IgD-negative memory B cell (primary cell): ENCODE data around the gene SMC1A. TPM values are rescaled to one million over a fixed set of nuclear protein-coding genes. Genes with fewer than 3 reads are reported as not detected.
"Not testable (repeated sequence)": the region's sequence is repeated elsewhere in the genome, so short reads cannot be mapped to it uniquely, and the experiment has no call there.

ENCODE experiments used
- H3K27ac Mint-ChIP-seq, 3 donors: one replicate each; pipeline ENCODE4 v1.8.0; 2020 to 2022; ENCODE audit warnings: mild to moderate bottlenecking in 3 of 3, mixed read lengths in 3 of 3, moderate library complexity in 1 of 3
- H3K27me3 Mint-ChIP-seq: one replicate; pipeline ENCODE4 v1.8.0; 2021; ENCODE audit warnings: mixed read lengths
- H3K36me3 Mint-ChIP-seq: one replicate; pipeline ENCODE4 v1.8.0; 2020; ENCODE audit warnings: mild to moderate bottlenecking, mixed read lengths
- H3K4me1 Mint-ChIP-seq, 3 donors: one replicate each; pipeline ENCODE4 v1.8.0; 2020 to 2022; ENCODE audit warnings: mixed read lengths in 3 of 3, mild to moderate bottlenecking in 1 of 3
- H3K4me3 Mint-ChIP-seq, 4 donors: one replicate each; pipeline ENCODE4 v1.8.0; 2020 to 2022; ENCODE audit warnings: mild to moderate bottlenecking in 4 of 4, mixed read lengths in 4 of 4, moderate library complexity in 3 of 4
- H3K9me3 Mint-ChIP-seq, 3 donors: one replicate each; pipeline ENCODE4 v1.8.0; 2020 to 2021; ENCODE audit warnings: mixed read lengths in 3 of 3, mild to moderate bottlenecking in 1 of 3
- polyA plus RNA-seq: library from polyadenylated mRNA; unstranded; fragments of 300-500 nt; fragmentation: Illumina TruSeq; gene quantifications from one replicate; pipeline ENCODE4 v1.2.3, GENCODE V29; 2021

SMC1A gene
- polyA plus RNA-seq, result 63.1 TPM

DNA sequence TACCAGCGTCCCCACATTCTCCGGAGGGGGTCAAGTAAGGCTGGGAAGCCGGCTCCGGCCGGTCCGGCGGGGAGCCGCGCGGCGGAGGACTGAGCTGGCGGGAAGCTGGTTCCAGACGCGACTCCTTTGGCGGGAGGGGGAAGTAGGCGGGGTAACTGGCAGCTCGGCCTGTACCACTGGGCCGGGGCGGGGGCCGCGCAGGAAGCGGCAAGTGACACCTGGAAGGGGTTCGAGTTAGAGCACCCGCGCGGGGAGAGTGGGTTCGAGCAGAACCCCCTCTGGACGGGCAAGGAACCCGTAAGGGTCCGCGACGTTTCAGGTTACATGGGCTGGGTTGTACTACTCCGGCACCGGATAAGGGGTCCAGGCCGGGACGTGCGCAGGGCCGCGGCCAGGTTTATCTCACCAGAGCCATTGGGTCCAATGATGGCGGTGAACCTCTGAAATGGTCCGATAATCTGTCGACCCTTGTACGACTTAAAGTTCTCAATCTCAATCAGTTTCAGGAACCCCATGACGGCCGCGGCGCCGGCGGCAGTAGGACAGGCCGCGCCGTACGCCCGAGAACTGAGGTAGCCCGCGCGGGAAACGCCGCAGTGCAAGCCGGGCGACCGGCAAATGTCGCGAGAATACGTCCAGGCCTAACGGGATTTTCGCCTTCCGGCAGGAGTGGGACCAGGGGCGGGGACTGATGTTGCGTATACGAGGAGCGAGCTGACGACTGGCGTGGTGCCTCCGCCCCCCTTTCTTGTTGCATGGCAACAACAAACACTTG lies at the start of gene SMC1A:
Gene SMC1A (minus strand): TSS at position 569 of the 775 bp plus-strand sequence. CDS start 54 bp downstream, at position 515.
- H3K36me3 Mint-ChIP-seq, result no peaks in the 10 kb centered on the region
- H3K4me3 Mint-ChIP-seq, result peak within 1 kb of the TSS; percentile 93 to 100 (median 97)
- H3K27ac Mint-ChIP-seq, result peak within 1 kb of the TSS; percentile 92 to 99 (median 97)
- peaks cover 22 to 28% (median 24%) of the 10 kb centered on the region in 3 donors for H3K4me1 Mint-ChIP-seq
- H3K27me3 Mint-ChIP-seq, result peaks cover 4% of the 10 kb centered on the region
- H3K9me3 Mint-ChIP-seq, result no peaks in the 10 kb centered on the region

GRCh38 chrX:53471346-53471745 lies 48.9 kb upstream of the SMC1A start:
- no peak overlapping the region for H3K4me3 Mint-ChIP-seq
- no peaks in the 10 kb centered on the region for H3K9me3 Mint-ChIP-seq
- H3K27me3 Mint-ChIP-seq, result peaks cover 15% of the 10 kb centered on the region
- H3K27ac Mint-ChIP-seq, result no peak overlapping the region
- H3K4me1 Mint-ChIP-seq, result peaks cover 0 to 4% (median 2%) of the 10 kb centered on the region in 3 donors
- peaks cover 2% of the 10 kb centered on the region for H3K36me3 Mint-ChIP-seq

DNA sequence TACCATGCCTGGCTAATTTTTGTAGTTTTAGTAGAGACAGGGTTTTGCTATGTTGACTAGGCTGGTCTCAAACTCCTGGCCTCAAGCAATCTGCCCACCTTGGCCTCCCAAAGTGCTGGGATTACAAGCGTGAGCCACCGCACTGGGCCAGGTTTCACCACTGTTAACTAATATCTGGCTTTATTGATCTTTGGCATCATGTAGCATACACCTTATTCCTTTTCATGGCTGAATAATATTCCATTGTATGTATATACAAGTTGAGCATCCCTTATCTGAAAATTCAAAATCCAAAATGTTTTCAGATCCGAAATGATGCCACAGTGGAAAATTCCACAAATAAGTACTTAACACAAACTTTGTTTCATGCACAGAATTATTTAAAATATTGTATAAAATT lies 46.2 kb upstream of the SMC1A start:
- not testable (repeated sequence) for H3K36me3 Mint-ChIP-seq, H3K4me1 Mint-ChIP-seq

DNA sequence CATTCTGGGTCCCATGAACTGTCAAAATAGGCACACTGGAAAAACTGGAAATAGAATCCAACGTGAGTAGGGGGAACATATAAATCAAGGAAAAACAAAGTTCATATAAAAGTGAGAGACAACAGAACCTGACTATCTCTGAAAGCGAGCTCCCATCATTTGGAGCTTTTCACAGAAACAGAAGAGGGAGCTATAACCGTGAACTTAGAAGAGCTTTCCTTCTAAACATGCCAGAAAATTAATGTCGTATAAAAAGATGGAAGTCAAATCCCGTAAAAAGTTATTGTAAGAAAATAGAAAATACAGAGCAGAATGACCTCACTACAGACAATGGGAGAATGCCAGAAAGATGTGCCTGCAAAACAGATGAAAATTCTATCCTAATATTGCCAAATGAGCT lies 35.6 kb upstream of the SMC1A start:
- Mint-ChIP-seq H3K4me1 (peaks cover 0 to 4% (median 0%) of the 10 kb centered on the region in 3 donors), H3K27me3 (peaks cover 14% of the 10 kb centered on the region), H3K27ac (no peak overlapping the region), H3K36me3 (no peaks in the 10 kb centered on the region), H3K9me3 (peaks cover 0 to 5% (median 0%) of the 10 kb centered on the region in 3 donors), H3K4me3 (no peak overlapping the region)

More for the DNA sequence above, 46.2 kb upstream of the SMC1A start:
- H3K9me3 Mint-ChIP-seq, H3K4me3 Mint-ChIP-seq, H3K27ac Mint-ChIP-seq: not testable (repeated sequence)
- H3K27me3 Mint-ChIP-seq, result peaks cover 13% of the 10 kb centered on the region

DNA sequence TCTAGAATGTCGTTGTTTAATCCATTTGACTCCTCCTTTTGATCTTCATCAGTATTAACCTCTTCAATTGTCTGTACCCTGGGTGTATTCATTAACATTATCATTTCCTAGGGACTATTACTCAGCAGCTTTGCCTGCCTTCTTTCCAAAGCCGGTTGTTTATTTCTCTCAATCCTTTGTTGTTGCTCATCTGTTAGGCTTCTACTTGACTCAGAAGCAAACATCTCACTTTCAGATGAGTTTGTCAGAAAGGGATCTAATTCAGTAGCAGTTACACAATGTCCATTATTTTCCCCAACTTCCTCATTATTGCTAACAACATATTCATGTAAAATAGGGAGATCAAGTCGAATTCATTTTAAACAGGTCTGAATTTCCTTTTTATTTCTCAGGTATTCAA lies 33.8 kb upstream of the SMC1A start:
- no peaks in the 10 kb centered on the region for H3K36me3 Mint-ChIP-seq
- H3K4me1 Mint-ChIP-seq, result peaks cover 0 to 3% (median 0%) of the 10 kb centered on the region in 3 donors
- H3K27ac Mint-ChIP-seq, result no peak overlapping the region
- H3K27me3 Mint-ChIP-seq, result peaks cover 14% of the 10 kb centered on the region
- H3K9me3 Mint-ChIP-seq, result peaks cover 0 to 5% (median 0%) of the 10 kb centered on the region in 3 donors
- no peak overlapping the region for H3K4me3 Mint-ChIP-seq

DNA sequence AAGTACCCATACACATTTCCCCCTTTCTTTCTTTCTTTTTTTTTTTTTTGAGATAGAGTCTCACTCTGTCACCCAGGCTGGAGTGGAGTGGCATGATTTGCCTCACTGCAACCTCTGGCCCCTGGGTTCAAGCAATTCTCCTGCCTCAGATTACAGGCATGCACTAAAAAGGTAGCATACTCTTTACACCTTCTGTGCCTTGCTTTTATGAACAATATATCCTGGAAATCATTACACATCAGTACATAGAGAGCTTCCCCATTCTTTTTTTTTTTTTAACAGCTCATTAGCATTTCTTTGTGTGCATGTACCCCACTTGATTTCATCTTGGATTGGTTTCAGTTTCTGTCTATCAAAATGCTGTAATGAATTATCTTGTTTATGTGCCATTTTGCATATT lies 30.4 kb upstream of the SMC1A start:
- Mint-ChIP-seq H3K4me1 (peaks cover 0 to 3% (median 0%) of the 10 kb centered on the region in 3 donors), H3K27me3 (peaks cover 13% of the 10 kb centered on the region), H3K4me3 (peak overlapping the region in 1 of 4 donors; percentile 65), H3K27ac (peak overlapping the region in 1 of 3 donors; percentile 13), H3K36me3 (no peaks in the 10 kb centered on the region), H3K9me3 (peaks cover 0 to 5% (median 0%) of the 10 kb centered on the region in 3 donors)

- H3K27ac Mint-ChIP-seq, result no peak overlapping the region
- peaks cover 0 to 3% (median 0%) of the 10 kb centered on the region in 3 donors for H3K4me1 Mint-ChIP-seq
- no peak overlapping the region for H3K4me3 Mint-ChIP-seq
- no peaks in the 10 kb centered on the region for H3K36me3 Mint-ChIP-seq
- no peaks in the 10 kb centered on the region for H3K9me3 Mint-ChIP-seq
- no peaks in the 10 kb centered on the region for H3K27me3 Mint-ChIP-seq
Observed at GRCh38 chrX:53449632-53450031, 27.2 kb upstream of the SMC1A start.

DNA sequence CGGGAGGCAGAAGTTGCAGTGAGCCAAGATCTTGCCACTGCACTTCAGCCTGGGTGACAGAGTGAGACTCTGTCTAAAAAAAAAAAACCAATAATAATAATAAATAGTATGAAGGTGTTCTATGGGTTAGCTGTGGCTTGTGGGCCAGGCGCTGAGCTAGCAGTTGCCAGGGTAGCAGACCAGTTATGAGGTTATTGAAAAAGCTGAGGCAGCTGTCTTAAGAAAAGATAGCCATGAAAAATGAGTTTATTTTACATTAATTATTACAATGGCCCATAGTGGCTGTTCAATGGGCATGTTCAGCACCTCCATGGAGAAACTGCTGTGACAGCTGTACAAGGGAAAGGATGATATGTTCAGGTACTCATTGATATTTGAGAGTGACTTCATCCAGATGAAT lies 25.0 kb upstream of the SMC1A start:
- Mint-ChIP-seq H3K4me1 (peaks cover 0 to 5% (median 0%) of the 10 kb centered on the region in 3 donors), H3K9me3 (no peaks in the 10 kb centered on the region), H3K27me3 (no peaks in the 10 kb centered on the region), H3K4me3 (no peak overlapping the region), H3K27ac (no peak overlapping the region), H3K36me3 (no peaks in the 10 kb centered on the region)

GRCh38 chrX:53445977-53446376 lies 23.5 kb upstream of the SMC1A start:
- H3K4me1 Mint-ChIP-seq, result peaks cover 1 to 10% (median 8%) of the 10 kb centered on the region in 3 donors
- no peaks in the 10 kb centered on the region for H3K36me3 Mint-ChIP-seq
- H3K9me3 Mint-ChIP-seq, result no peaks in the 10 kb centered on the region
- no peak overlapping the region for H3K4me3 Mint-ChIP-seq
- H3K27me3 Mint-ChIP-seq, result peaks cover 2% of the 10 kb centered on the region
- H3K27ac Mint-ChIP-seq, result no peak overlapping the region

DNA sequence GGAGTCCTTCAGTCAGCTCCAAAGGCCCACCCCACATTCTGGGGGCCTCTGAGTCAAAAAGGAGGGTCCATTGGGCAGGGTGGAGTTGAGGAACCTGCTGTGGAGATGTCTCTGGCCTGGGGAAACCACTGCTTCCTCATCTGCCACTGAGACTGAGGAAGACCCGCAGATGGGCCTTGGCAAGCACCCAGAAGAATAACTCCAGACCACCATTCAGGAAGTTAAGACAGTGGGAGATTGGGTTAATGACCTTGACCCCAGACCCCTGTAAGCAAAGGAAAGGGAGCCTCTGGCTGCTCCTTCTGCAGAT lies 19.8 kb upstream of the SMC1A start:
- Mint-ChIP-seq H3K27me3 (peaks cover 21% of the 10 kb centered on the region), H3K4me3 (peak overlapping the region in 3 of 4 donors; percentile 71 to 93 (median 79)), H3K4me1 (peaks cover 4 to 16% (median 8%) of the 10 kb centered on the region in 3 donors), H3K27ac (peak overlapping the region in 1 of 3 donors; percentile 15), H3K36me3 (no peaks in the 10 kb centered on the region), H3K9me3 (no peaks in the 10 kb centered on the region)

GRCh38 chrX:53441531-53442321 lies 19.3 kb upstream of the SMC1A start:
- H3K27ac Mint-ChIP-seq, result peak overlapping the region in 2 of 3 donors; percentile 15 to 53

GRCh38 chrX:53440621-53441517 lies 18.4 kb upstream of the SMC1A start:
- H3K9me3 Mint-ChIP-seq, result no peaks in the 10 kb centered on the region
- H3K36me3 Mint-ChIP-seq, result no peaks in the 10 kb centered on the region
- peak overlapping the region in 1 of 3 donors; percentile 15 for H3K27ac Mint-ChIP-seq
- peaks cover 21% of the 10 kb centered on the region for H3K27me3 Mint-ChIP-seq
- peak overlapping the region; percentile 71 to 93 (median 86) for H3K4me3 Mint-ChIP-seq
- H3K4me1 Mint-ChIP-seq, result peaks cover 6 to 21% (median 9%) of the 10 kb centered on the region in 3 donors

More at GRCh38 chrX:53441531-53442321, 19.3 kb upstream of the SMC1A start:
- Mint-ChIP-seq H3K4me1 (peaks cover 4 to 16% (median 8%) of the 10 kb centered on the region in 3 donors), H3K9me3 (no peaks in the 10 kb centered on the region), H3K4me3 (peak overlapping the region; percentile 71 to 93 (median 86)), H3K27me3 (peaks cover 21% of the 10 kb centered on the region), H3K36me3 (no peaks in the 10 kb centered on the region)

- H3K36me3 Mint-ChIP-seq, result no peaks in the 10 kb centered on the region
- H3K4me3 Mint-ChIP-seq, result peak overlapping the region in 2 of 4 donors; percentile 12 to 70
- H3K4me1 Mint-ChIP-seq, result peaks cover 6 to 21% (median 9%) of the 10 kb centered on the region in 3 donors
- H3K9me3 Mint-ChIP-seq, result no peaks in the 10 kb centered on the region
- peak overlapping the region in 1 of 3 donors; percentile 18 for H3K27ac Mint-ChIP-seq
- H3K27me3 Mint-ChIP-seq, result peaks cover 21% of the 10 kb centered on the region
Observed at GRCh38 chrX:53440101-53440500, 17.6 kb upstream of the SMC1A start.

DNA sequence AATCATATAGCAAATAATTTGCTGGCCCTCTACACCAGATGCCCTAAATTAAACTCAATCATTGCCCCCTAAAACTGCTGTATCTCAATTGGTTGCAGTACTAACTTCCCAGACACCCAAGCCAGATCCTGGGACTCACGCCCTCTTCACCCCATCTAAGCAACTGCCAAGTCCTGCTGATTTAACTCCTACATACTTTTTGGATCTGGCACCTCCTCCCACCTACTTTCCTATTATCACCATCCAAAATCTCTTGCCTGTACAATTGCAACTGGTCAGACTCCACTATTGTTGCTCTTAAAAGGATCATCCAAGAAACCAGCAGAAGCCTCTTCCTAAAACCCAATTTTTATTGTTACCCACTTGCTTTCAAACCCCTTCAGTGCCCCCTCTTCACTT lies 16.4 kb upstream of the SMC1A start:
- H3K4me1 Mint-ChIP-seq, result peaks cover 14 to 30% (median 15%) of the 10 kb centered on the region in 3 donors
- peak overlapping the region in 1 of 4 donors; percentile 1 for H3K4me3 Mint-ChIP-seq
- H3K36me3 Mint-ChIP-seq, result peaks cover 2% of the 10 kb centered on the region
- H3K27ac Mint-ChIP-seq, result no peak overlapping the region
- peaks cover 23% of the 10 kb centered on the region for H3K27me3 Mint-ChIP-seq
- H3K9me3 Mint-ChIP-seq, result no peaks in the 10 kb centered on the region
